GM21529 (cell line): ENCODE data around the gene CCT5.
A peak's percentile ranks its signal among the peaks of the same experiment; 100 is the strongest.

ENCODE experiments used
- ATAC-seq: cut with Tn5 transposase; IDR thresholded peaks from one replicate; pipeline ENCODE4 v1.9.1; 2021; ENCODE audit not compliant: unreplicated experiment

The CCT5 gene

GRCh38 chr5:10249948-10250805 is at the start of gene CCT5:
TSS of gene CCT5 (plus strand) at chr5:10250280. CDS start at chr5:10250341, 61 bp downstream.
- ATAC-seq: peak; percentile 82

GRCh38 chr5:10201223-10201868 is 48.7 kb upstream of the CCT5 start:
- no peak for ATAC-seq

GRCh38 chr5:10202089-10202910 is 47.8 kb upstream of the CCT5 start:
- ATAC-seq: no peak

GRCh38 chr5:10209004-10209403 is 41.1 kb upstream of the CCT5 start:
- ATAC-seq: no peak

GRCh38 chr5:10213316-10213715 is 36.8 kb upstream of the CCT5 start:
- ATAC-seq: no peak

GRCh38 chr5:10214041-10214440 is 36.0 kb upstream of the CCT5 start:
- no peak for ATAC-seq

- ATAC-seq: no peak
Measured at GRCh38 chr5:10215366-10215765, 34.7 kb upstream of the CCT5 start.

- ATAC-seq: no peak
Measured at GRCh38 chr5:10216107-10216506, 34.0 kb upstream of the CCT5 start.

- ATAC-seq: no peak
Measured at GRCh38 chr5:10218658-10219057, 31.4 kb upstream of the CCT5 start.

- no peak for ATAC-seq
Measured at GRCh38 chr5:10219068-10219467, 31.0 kb upstream of the CCT5 start.

GRCh38 chr5:10220248-10220647 is 29.8 kb upstream of the CCT5 start:
- no peak for ATAC-seq

GRCh38 chr5:10222326-10222725 is 27.8 kb upstream of the CCT5 start:
- no peak for ATAC-seq

- ATAC-seq: no peak
Measured at GRCh38 chr5:10227379-10227778, 22.7 kb upstream of the CCT5 start.

- ATAC-seq: no peak
Measured at GRCh38 chr5:10228288-10228687, 21.8 kb upstream of the CCT5 start.

- no peak for ATAC-seq
Measured at GRCh38 chr5:10229306-10230048, 20.6 kb upstream of the CCT5 start.

GRCh38 chr5:10232386-10232785 is 17.7 kb upstream of the CCT5 start:
- no peak for ATAC-seq

- ATAC-seq: no peak
Measured at GRCh38 chr5:10233011-10233410, 17.1 kb upstream of the CCT5 start.

GRCh38 chr5:10233505-10233904 is 16.6 kb upstream of the CCT5 start:
- ATAC-seq: no peak

- no peak for ATAC-seq
Measured at GRCh38 chr5:10235350-10235749, 14.7 kb upstream of the CCT5 start.

- ATAC-seq: no peak
Measured at GRCh38 chr5:10243660-10244240, 6.3 kb upstream of the CCT5 start.
